ENCODE results near the gene PUS3.

DNA sequence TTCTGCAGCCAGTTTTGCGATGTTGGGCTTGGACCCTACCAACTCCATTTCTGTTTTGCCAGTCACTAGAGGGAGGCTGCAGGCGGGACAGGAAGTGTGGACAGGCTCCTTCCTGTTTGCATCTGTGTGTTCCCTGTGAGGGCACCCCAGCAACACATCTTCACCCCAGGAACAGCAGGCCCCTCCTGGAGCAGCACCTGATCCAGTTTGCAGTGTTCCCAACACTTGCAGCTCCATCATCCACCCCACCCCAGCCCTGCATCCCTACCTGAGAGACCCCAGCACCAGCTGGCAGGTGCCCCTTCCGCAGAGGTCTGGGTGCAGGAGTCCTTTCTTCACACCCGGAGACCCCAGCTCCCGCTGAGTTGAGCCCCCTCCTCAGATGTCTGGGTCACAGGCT, 35.4 kb upstream of the PUS3 start:
- TF ChIP-seq, protein P1, sequence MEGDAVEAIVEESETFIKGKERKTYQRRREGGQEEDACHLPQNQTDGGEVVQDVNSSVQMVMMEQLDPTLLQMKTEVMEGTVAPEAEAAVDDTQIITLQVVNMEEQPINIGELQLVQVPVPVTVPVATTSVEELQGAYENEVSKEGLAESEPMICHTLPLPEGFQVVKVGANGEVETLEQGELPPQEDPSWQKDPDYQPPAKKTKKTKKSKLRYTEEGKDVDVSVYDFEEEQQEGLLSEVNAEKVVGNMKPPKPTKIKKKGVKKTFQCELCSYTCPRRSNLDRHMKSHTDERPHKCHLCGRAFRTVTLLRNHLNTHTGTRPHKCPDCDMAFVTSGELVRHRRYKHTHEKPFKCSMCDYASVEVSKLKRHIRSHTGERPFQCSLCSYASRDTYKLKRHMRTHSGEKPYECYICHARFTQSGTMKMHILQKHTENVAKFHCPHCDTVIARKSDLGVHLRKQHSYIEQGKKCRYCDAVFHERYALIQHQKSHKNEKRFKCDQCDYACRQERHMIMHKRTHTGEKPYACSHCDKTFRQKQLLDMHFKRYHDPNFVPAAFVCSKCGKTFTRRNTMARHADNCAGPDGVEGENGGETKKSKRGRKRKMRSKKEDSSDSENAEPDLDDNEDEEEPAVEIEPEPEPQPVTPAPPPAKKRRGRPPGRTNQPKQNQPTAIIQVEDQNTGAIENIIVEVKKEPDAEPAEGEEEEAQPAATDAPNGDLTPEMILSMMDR (IDR thresholded peaks at IDR 0.05): no peak
- TF ChIP-seq POLR2A (IDR thresholded peaks at IDR 0.05): no peak
